GM18502 (cell line): ENCODE results near the gene STX3.

Source experiments
- ATAC-seq: cut with Tn5 transposase; IDR thresholded peaks from one replicate; pipeline ENCODE4 v1.9.1; 2021; ENCODE audit warnings: mild to moderate bottlenecking; ENCODE audit not compliant: unreplicated experiment, poor library complexity

The STX3 gene

DNA sequence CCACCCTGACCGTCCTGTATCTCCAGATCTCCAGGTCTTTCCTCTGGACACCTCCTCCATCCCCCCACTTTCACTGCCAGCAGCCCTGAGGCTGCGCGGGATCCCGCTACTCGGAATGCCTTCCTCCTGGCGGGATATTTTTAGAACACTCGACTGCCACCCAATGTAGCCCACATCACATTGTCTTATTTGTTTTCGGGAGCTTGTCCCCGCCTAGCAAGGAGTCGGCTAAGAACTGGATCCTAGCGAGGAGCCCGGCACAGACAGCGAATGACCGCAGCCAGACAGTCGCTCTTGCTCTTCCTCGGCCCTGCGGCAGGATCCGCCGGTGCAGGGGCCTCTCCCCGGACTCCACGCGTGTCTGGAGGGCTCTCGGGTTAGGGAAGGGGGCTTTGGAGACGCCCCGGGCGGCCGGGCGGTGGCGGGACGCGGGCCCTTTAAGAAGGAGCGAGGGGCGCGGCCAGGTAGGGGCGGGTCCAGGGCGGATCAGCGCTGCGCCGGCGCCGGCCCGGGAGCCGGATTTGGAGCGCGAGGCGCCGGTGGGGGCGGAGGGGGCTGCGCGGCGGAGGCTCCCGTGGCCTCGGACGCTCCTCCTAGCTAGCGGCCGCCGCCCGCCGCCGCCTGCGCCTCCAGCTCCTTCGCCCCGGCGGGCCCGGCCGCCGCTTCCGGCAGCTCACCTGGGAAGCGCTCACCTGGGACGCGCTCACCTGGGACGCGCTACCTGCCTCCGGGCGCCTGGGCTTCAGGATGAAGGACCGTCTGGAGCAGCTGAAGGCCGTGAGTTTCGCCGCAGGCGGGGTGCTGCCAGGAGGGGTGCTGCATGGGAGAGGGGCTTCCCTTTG is at the start of gene STX3:
STX3 (plus strand) TSS at position 518 of the 842 bp plus-strand sequence; CDS start at position 748, 230 bp downstream.
- ATAC-seq: peak; percentile 75

DNA sequence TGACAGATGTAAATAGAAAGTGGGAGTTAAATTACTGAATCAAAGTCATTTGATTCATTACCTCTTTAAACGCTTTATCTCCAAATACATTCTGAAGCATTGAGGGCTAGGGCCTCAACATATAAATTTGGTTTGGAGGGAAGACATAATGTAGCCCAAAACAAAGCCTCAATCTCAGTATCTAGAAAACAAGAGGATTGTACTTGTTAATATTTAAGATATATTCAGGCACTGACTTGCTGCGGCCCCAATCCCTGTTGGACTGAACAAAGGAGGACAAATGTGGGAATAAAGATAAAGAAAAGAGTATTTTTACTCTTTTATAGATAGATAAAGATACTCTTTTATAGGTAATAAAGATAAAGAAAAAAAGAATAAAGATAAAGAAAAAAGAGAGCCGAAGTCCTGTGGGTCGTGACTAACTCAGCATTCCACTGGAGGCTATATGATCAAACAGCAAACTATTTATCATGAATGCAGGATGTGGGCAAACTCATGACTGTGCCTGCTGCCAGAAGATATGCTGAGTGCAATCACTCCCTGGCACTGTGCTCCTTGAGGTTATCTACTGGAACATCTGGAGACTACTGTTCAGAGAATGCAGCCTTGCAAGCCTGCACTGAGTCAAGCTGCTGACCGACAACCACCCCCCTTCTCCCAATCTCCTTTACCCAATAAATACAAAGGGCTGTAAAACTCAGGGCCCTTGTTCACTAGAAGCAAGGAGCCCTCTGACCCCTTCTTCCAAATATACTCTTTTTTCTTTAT is 48.5 kb upstream of the STX3 start:
- no peak for ATAC-seq

- no peak for ATAC-seq
Observed at GRCh38 chr11:59707371-59707770, 47.8 kb upstream of the STX3 start.

GRCh38 chr11:59708537-59708936 is 46.6 kb upstream of the STX3 start:
- ATAC-seq: no peak

- no peak for ATAC-seq
Observed at GRCh38 chr11:59710136-59710847, 44.9 kb upstream of the STX3 start.

GRCh38 chr11:59713745-59714144 is 41.4 kb upstream of the STX3 start, which contains the start of gene OR10V1:
Gene OR10V1 (minus strand): TSS chr11:59713845. CDS start chr11:59713845, 0 bp downstream.
- ATAC-seq: no peak

- no peak for ATAC-seq
Observed at GRCh38 chr11:59716051-59716450, 39.1 kb upstream of the STX3 start.

DNA sequence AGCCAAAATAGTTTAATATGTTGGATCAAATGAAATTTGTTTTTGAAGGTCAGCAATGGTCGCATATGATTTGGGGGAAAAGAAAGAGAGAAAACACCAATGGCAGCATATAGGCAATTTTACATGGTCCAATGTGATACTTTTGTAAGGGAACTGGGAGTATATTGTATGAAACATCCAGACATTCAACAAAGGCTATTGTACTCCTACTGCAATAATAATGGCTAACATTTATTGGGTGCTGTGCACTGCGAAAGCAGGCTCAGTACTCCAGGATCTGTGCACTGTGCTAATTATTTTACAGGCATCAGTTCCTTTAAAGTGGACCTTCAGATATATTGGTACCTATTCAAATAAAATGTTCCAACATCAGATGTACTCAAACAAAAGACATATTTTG is 35.6 kb upstream of the STX3 start:
- no peak for ATAC-seq

DNA sequence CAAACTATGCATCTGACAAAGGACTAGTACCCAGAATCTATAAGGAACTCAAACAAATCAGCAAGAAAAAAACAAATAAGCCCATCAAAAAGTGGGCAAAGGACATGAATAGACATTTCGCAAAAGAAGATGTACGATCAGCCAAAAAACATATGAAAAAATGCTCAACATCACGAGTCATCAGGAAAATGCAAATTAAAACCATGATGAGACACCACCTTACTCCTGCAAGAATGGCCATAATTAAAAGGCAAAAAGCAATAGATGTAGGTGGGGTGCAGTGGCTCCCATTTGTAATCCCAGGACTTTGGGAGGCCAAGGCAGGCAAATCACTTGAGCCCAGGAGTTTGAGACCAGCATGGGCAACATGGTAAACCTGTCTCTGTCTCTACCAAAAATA is 31.1 kb upstream of the STX3 start:
- ATAC-seq: no peak

GRCh38 chr11:59727426-59727825 is 27.8 kb upstream of the STX3 start:
- no peak for ATAC-seq

DNA sequence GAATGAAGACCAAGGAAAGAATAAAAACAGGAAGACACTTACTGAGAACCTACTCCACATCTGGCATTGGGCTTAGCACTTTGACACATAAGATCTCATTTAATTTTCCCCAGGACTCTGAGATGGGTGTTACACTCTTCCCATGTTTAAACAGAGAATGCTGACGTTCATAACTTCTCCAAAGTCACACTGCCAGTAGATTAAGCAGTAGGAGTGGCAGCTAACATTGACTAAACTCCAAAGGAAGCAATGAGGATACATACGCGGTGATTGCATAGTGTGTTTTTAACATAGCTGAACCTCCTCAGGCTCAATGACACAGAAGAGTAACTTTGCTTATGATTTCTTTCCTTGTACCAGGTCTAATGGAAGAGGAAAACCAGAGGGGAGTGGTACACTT is 27.0 kb upstream of the STX3 start:
- no peak for ATAC-seq

DNA sequence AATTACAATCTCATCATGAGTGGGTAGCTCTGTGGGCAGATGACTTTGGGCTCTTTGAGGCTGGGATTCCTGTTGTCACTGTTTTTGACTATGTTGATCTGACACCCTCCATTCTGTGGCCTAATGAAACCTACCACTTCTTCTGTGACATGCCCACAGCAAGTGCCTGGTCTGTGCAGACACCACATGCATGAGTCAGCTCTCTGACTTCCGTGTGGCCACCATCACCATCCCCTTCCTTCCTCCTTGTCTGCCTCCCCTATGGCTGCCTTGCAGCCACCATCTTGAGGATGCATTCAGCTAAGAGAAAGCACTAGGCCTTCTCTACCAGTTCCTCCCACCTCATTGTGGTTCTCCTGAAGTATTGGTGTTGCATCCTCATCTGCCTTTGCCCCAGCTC is 26.3 kb upstream of the STX3 start:
- no peak for ATAC-seq

DNA sequence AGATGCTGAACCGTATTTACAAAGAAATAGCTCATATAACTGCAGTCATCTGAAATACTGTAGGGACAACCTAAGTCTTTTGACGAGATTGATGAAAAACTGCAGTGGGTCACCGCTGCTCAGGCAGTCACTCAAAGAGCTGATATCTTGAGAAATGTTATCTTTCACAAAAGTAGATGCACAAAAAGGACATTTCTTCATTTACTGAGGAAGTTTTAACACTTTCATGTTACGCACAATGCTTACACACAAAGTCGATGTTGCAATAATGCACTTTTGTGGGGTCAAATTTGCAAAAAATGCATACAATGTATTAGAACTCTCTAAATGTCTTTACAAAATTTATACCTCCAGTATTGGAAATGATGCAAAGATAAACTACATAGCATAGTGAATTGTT is 25.3 kb upstream of the STX3 start:
- no peak for ATAC-seq

- ATAC-seq: no peak
Observed at GRCh38 chr11:59730896-59731565, 24.1 kb upstream of the STX3 start.

GRCh38 chr11:59746111-59746510 is 9.1 kb upstream of the STX3 start:
- no peak for ATAC-seq

DNA sequence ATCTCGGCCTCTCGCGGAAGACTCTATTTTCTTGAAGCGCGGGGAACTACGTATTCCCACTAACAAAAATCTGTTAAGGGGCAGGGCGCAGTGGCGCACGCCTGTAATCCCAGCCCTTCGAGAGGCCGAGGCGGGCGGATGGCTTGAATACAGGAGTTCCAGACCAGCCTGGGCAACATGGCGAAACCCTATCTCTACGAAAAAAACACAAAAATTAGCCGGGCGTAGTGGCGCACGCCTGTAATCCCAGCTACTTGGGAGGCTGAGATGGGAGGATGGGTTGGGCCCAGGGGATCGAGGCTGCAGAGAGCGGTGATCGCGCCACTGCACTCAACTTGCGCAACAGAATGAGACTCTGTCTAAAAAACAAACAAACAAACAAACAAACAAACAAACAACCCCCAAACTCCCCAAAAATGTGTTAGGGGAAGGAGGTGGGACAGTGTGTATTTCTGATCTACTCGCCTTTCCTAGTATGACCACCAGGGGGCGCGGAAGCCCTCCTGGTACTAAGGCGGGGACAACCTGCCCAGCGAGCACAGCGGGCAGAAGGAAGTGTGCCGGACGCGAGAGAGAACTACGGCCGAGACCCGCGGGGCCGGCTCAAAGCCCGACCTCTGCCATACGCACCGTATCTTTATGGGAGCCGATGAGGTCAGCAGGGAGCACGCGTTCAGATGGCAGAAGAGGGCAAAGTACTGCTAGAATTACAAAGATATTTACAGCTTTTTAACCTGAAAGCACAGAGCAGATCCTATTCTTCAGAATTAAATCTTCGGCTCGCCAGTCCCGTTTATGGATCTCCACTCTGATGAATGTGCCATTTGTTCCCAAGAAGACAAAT is 1.3 kb upstream of the STX3 start:
- ATAC-seq: peak; percentile 72

- ATAC-seq: peak; percentile 30
Observed at GRCh38 chr11:59754494-59754858, 700 bp upstream of the STX3 start.

GRCh38 chr11:59755701-59756557 is 753 bp downstream of the STX3 start:
- no peak for ATAC-seq

GRCh38 chr11:59756558-59756840 is 1.3 kb downstream of the STX3 start:
- no peak for ATAC-seq
